ENCODE data around the gene CNOT11.

Gene CNOT11

DNA sequence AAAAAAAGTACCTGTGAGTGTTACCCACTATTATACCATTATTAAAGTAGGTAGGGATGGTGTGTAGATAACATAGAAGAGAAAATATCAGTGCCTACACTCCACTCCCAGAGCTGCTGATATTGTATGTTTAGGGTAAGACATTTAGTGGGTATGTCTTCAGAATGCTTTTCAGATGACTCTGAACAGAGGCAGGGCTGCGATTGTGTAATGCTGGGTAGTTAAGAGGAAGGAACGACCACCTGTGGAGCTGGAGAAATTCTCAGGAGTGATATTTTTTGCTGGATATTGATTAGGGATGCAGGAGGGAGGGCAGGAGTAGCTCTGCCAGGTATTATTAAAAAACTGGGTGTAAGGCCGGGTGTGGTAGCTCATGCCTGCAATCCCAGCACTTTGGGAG is 2.8 kb downstream of the CNOT11 start:
- DNase-seq (no peak), ATAC-seq (no peak)
- Mint-ChIP-seq H3K4me1 (peaks cover 53% of the 10 kb centered on the region), H3K9me3 (no peaks in the 10 kb centered on the region), H3K4me3 (peak overlapping the region; percentile 9), H3K27me3 (no peaks in the 10 kb centered on the region), H3K36me3 (ENCODE audit: low read depth) (peaks cover 28% of the 10 kb centered on the region), H3K27ac (peak overlapping the region; percentile 20)

DNA sequence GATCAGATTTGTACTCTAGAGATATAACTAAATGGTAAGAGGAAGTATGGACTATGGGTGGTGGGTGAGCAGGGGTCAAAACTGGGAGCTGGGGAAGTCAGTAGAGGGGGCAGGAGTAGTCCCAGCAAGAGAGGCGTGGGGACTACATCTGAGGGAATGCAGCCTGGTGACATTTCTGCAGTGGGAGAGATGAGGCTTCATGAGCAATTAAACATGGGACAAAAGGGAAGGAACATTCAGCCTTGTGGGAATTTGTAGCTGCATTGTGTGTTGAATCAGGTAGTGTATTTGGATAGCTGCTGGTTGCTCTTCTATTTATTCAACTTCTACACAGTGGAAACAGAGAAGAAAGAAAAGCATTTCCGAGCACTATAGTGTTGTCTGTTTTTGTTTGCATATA is 3.6 kb downstream of the CNOT11 start:
- DNase-seq (no peak), ATAC-seq (no peak)
- Mint-ChIP-seq H3K27me3 (no peaks in the 10 kb centered on the region), H3K4me3 (peak overlapping the region; percentile 9), H3K4me1 (peaks cover 48% of the 10 kb centered on the region), H3K27ac (peak overlapping the region; percentile 20), H3K9me3 (no peaks in the 10 kb centered on the region), H3K36me3 (ENCODE audit: low read depth) (peaks cover 28% of the 10 kb centered on the region)

DNA sequence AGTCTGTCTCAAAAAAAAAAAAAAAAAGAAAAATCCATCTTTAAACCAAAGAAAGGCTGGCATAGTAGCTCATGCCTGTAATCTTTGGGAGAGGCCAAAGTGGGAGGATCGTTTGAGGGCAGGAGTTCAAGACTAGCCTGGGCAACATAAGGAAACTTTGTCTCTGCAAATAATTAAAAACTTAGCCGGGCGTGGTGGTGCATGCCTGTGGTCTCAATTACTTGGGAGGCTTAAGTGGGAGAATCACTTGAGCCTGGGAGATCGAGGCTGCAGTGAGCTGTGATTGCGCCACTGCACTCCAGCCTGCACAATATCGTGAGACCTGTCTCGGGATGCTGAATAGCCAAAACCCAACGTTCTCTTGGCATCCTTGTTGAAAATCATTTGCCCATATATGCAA is 6.1 kb downstream of the CNOT11 start:
- ATAC-seq (no peak), DNase-seq (no peak)
- Mint-ChIP-seq H3K27ac (no peak overlapping the region), H3K9me3 (no peaks in the 10 kb centered on the region), H3K4me3 (no peak overlapping the region), H3K27me3 (no peaks in the 10 kb centered on the region), H3K36me3 (ENCODE audit: low read depth) (peaks cover 35% of the 10 kb centered on the region), H3K4me1 (peaks cover 35% of the 10 kb centered on the region)

DNA sequence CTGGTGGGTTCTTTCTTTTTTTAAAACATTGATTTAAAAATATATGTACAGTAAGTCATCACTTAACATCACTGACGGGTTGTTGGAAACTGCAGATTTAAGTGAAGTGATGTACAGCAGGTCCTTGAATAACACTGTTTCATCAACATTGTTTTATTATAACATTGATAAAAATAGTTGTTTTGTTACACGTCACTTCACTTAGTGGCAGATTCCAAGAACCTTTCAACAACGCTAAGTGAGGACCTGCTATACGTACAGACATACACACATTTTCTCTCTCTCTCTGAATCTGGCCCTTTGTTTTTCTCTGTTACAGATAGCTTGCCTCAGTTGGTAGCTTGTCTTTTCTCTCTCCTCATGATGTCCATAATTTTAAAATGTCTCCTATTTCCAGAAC is 9.5 kb downstream of the CNOT11 start:
- Mint-ChIP-seq H3K36me3 (ENCODE audit: low read depth) (peaks cover 50% of the 10 kb centered on the region), H3K9me3 (no peaks in the 10 kb centered on the region), H3K27me3 (no peaks in the 10 kb centered on the region), H3K27ac (no peak overlapping the region), H3K4me3 (no peak overlapping the region), H3K4me1 (peaks cover 14% of the 10 kb centered on the region)
- no peak for DNase-seq
- no peak for ATAC-seq

DNA sequence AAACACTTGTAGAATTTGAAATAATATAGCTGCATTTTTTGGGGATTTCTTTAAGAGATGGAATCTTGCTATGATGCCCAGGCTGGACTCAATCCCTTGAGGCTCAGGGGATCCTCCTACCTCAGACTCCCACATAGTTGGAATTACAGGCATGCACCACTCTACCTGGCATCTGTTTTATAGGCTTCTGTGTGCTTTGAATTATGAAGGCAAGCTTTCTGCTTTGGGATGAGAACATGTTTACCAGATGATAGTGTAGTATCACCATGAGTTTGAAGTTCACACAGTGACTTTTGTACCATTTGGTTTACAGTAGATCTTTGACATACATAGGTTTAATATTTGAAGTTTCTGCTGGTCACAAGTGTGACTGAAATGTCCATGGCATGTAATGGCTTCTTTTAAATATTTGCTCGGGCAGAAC is 10.7 kb downstream of the CNOT11 start:
- DNase-seq (no peak), ATAC-seq (no peak)
- no peaks in the 10 kb centered on the region for H3K9me3 Mint-ChIP-seq
- H3K4me1 Mint-ChIP-seq, result peaks cover 18% of the 10 kb centered on the region
- peak overlapping the region; percentile 23 for H3K27ac Mint-ChIP-seq
- H3K4me3 Mint-ChIP-seq, result no peak overlapping the region
- no peaks in the 10 kb centered on the region for H3K27me3 Mint-ChIP-seq
- peaks cover 50% of the 10 kb centered on the region for H3K36me3 Mint-ChIP-seq (ENCODE audit: low read depth)

DNA sequence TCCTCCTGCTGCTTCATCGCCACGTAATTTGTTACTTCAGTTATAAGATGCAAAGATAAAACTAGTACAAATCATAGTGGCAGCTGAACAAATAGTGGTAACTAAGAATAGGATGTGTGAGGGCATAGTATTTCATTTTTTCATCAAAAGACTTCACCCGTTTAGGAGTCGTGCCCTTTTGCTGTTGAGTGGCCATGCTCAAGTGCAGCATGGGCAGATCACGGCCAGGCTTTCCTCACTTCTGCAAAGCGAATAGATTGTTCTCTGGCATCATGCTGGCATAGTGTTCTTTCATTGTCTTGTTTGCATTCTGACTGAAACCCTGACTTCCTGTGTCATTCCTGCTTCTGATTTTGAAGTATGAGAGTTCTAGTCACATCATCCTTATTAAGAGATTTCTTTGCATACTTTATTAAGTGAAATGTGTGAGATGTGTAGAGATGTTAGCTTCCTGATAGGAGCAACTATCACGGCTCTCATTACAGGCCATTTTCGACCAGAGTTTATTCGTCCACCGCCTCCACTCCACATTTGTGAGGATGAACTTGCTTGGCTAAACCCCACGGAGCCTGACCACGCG is 11.8 kb downstream of the CNOT11 start:
- DNase-seq (no peak), ATAC-seq (no peak)
- Mint-ChIP-seq H3K9me3 (no peaks in the 10 kb centered on the region), H3K4me3 (no peak overlapping the region), H3K27ac (peak overlapping the region; percentile 68), H3K36me3 (ENCODE audit: low read depth) (peaks cover 46% of the 10 kb centered on the region), H3K4me1 (peaks cover 20% of the 10 kb centered on the region), H3K27me3 (no peaks in the 10 kb centered on the region)

DNA sequence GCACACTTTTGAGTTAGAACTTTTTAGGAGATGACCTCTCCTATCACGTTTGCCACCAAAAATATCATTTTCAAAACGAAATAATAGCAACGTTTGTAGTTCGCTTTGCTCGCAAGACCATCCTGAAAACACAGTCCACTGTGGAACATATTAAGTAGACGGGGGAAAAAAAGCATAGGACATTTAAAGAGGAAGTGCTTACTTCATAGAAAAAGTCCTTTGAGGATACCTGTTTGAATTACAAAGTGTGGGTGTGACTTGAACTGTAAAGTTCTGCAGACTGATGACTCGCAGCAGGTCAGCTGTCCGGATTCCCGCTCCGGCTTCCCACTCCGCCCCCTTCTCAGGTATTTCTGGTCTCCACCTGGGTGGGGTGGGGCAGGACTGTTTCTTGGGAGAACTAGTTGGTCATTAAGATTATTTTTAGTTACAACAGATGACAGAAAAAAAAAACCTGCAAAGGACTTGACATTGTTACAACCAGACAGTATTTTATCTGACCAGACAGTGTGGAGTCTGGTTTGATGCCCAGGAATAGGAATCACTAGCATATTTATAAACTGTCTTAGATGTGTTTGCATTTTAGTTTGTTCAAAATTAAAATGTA is 13.3 kb downstream of the CNOT11 start:
- DNase-seq (no peak), ATAC-seq (no peak)
- no peak overlapping the region for H3K4me3 Mint-ChIP-seq
- no peaks in the 10 kb centered on the region for H3K27me3 Mint-ChIP-seq
- H3K36me3 Mint-ChIP-seq (ENCODE audit: low read depth), result peaks cover 55% of the 10 kb centered on the region
- H3K4me1 Mint-ChIP-seq, result peaks cover 27% of the 10 kb centered on the region
- no peaks in the 10 kb centered on the region for H3K9me3 Mint-ChIP-seq
- peak overlapping the region; percentile 59 for H3K27ac Mint-ChIP-seq

DNA sequence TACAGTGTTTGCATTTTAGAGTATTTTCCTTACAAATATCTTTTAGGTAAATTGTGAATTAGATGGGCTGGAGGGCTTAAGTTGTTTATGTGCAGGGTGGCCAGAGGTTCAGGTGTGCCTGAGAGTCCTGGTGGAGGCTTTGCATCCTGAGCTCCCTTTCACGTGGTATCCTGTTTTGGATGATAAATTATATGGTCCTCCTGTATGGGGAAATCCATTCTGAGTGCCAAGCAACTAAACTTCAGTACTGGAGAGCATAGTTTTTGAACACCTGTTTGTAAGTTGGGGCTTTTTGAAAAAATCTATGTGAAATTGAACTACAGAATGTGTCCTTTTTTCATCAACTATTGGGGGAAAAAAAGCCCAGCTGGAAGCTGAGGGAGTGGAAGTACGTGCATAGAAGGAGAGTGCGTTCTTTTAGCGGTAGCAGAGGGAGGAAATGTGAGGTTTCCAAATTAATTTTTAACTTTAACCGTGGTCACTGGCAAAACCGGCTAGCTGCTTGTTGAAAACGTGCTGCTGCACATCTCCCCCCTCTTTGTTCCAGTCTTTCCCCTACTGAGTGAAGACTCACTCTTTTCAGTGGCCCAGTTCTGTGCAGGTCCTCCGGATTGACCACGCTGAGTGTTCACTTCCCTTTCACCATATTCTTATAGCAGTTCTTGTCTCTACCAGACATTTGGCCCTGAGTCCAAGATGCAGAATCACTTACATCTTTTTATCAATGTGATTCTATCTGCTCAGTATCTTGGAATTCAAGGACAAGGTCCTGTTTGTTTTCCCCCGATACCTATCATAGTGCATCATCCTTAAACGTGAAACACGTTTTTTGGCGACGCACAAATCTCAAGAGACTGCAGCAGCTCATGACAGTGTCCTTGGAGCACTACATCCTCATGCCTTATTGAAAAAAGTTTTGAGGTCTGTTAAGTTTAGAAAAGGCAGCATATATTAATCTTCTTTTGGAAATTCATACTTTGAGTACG is 15.3 kb downstream of the CNOT11 start:
- no peak overlapping the region for H3K4me3 Mint-ChIP-seq
- no peaks in the 10 kb centered on the region for H3K9me3 Mint-ChIP-seq
- no peak for ATAC-seq
- H3K27ac Mint-ChIP-seq, result peak overlapping the region; percentile 16
- H3K4me1 Mint-ChIP-seq, result peaks cover 43% of the 10 kb centered on the region
- H3K36me3 Mint-ChIP-seq (ENCODE audit: low read depth), result peaks cover 60% of the 10 kb centered on the region
- H3K27me3 Mint-ChIP-seq, result no peaks in the 10 kb centered on the region
- DNase-seq, result no peak

DNA sequence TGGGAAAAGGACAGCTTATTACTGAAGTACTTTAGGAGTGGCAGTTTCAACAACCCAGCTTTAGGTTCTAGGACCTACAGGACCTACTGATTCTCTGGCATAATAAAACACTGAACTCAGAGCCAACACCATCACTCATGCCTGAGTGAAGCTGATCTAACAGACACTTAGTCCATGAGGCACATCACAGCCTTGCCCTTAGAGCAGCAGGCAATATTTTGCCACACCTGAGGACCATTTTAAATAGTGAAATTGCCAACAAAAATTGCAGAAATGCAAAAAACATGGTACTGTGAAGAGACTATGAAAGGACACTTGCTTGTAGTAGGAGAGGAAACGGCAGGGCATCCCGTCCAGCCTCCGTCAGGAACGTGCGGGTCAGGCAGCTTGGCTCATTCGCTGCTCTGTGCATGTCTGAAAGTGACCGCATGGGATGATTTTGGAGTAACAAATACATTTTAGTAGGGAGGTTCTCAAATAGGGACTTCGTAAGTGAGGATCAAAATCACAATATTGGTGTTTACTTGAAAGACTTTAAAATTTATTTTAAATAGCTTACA is 18.1 kb downstream of the CNOT11 start:
- no peaks in the 10 kb centered on the region for H3K9me3 Mint-ChIP-seq
- no peaks in the 10 kb centered on the region for H3K27me3 Mint-ChIP-seq
- H3K4me1 Mint-ChIP-seq, result peaks cover 43% of the 10 kb centered on the region
- DNase-seq, result no peak
- no peak for ATAC-seq
- no peak overlapping the region for H3K27ac Mint-ChIP-seq
- H3K36me3 Mint-ChIP-seq (ENCODE audit: low read depth), result peaks cover 55% of the 10 kb centered on the region
- H3K4me3 Mint-ChIP-seq, result no peak overlapping the region

DNA sequence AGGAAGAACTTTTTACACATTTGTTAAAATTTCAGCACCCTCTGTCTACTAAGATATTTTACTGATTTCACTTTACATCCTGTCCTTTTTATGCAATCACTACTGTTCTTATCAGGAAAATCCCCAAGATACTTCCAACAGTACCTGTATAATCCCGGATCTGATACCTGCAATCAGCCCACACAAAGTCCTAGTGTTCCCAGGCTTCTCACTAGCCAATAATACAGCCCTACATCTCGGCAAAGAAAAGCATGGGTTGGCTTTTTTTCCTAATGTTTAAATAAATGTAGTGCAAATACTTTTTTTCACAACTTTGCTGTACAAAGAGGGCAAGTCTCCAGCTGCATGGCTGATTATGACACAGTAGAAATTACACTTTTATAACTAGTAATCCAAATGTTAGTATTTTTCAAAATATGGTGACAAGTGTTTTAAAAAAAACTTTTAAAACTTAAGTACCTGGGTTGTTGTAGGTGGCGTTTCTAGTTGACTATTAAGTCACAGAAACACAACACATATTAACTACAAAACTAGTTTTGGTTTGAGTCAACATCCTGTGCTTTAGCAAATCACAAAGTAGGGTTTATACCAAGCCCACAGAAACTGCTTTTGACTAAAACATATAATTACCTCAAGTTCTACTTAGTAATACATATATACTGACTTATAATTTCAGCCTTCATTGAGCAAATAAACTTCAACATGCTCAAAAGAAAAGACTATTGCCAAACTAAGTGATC is 19.5 kb downstream of the CNOT11 start:
- no peak for DNase-seq
- peaks cover 43% of the 10 kb centered on the region for H3K4me1 Mint-ChIP-seq
- ATAC-seq, result peak; percentile 94
- no peak overlapping the region for H3K4me3 Mint-ChIP-seq
- H3K36me3 Mint-ChIP-seq (ENCODE audit: low read depth), result peaks cover 52% of the 10 kb centered on the region
- H3K27me3 Mint-ChIP-seq, result no peaks in the 10 kb centered on the region
- H3K27ac Mint-ChIP-seq, result peak overlapping the region; percentile 75
- no peaks in the 10 kb centered on the region for H3K9me3 Mint-ChIP-seq

DNA sequence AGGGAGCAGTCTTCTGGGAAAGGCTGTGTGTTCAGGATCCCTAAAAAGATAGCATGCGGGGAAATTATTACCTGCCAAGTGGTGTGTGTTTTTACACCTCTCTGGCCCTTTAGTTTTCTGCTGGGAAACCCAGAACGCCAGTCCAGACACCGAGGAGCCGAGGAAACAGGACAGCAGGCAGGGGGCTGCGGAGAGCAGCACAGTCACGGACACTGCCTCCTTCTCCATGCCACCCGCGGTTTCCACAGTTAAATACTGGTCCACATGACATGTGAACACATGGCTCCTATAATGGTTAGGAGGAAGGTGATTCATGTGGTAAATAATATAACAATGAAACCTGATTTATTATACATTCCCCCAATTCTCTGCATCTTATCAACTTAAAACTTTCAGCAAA is 20.4 kb downstream of the CNOT11 start:
- Mint-ChIP-seq H3K9me3 (no peaks in the 10 kb centered on the region), H3K4me3 (no peak overlapping the region), H3K27me3 (no peaks in the 10 kb centered on the region), H3K27ac (peak overlapping the region; percentile 75), H3K36me3 (ENCODE audit: low read depth) (peaks cover 53% of the 10 kb centered on the region), H3K4me1 (peaks cover 36% of the 10 kb centered on the region)
- ATAC-seq (peak; percentile 31), DNase-seq (no peak)

DNA sequence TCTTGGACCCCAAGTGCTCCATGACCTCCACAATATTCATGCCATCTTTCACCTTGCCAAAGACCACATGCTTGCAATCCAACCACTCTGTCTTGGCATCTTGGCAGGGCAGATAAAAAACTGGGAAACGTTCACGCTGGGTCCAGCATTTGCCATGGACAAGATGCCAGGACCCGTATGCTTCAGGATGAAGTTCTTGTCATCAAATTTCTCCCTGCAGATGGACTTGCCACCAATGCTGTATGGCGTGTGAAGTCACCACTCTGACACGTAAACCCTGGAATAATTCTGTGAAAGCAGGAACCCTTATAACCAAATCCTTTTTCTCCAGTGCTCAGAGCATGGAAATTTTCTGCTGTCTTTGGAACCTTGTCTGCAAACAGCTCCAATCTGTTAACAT is 21.5 kb downstream of the CNOT11 start:
- Mint-ChIP-seq H3K9me3 (no peaks in the 10 kb centered on the region), H3K27me3 (no peaks in the 10 kb centered on the region), H3K4me1 (peaks cover 31% of the 10 kb centered on the region), H3K4me3 (no peak overlapping the region), H3K36me3 (ENCODE audit: low read depth) (peaks cover 53% of the 10 kb centered on the region), H3K27ac (no peak overlapping the region)
- ATAC-seq, result no peak
- no peak for DNase-seq

DNA sequence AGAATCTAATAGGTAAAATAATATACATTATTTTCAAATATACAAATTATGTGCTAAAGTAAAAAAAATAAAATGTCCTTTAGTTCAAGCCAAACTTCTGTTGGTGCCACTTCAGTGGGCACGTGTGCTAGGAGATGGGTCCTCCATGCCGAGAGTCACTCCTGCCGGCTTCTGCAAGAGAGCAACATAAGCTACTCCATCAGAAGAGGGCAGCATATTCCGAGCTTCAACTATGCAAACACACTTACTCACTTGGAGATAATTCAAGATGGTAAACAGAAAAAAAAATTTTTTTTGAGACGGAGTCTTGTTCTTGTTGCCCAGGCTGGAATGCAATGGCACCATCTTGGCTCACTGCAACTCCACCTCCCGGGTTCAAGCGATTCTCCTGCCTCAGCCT is 24.4 kb downstream of the CNOT11 start:
- H3K27me3 Mint-ChIP-seq, result no peaks in the 10 kb centered on the region
- ATAC-seq (no peak), DNase-seq (no peak)
- no peak overlapping the region for H3K4me3 Mint-ChIP-seq
- H3K27ac Mint-ChIP-seq, result no peak overlapping the region
- peaks cover 20% of the 10 kb centered on the region for H3K4me1 Mint-ChIP-seq
- H3K36me3 Mint-ChIP-seq (ENCODE audit: low read depth), result peaks cover 60% of the 10 kb centered on the region
- no peaks in the 10 kb centered on the region for H3K9me3 Mint-ChIP-seq

DNA sequence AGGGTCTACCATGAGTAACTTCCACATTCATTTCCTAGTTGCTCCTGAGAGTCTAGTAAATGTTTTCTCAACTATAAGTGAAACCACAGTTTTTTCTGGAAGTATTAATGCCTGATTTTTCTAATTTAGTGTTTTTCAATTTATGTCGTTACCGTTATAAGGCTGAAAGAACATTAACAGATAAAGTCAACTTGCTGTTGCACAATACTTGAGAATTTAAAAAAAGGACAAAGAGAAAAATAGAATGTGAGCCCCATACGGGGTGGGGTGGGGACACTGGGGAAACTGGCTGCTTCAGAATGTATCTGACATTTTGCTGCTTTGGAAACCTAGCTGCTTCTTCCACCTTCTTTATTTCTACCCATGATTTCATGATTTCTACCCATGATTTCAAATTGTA is 26.2 kb downstream of the CNOT11 start:
- DNase-seq, result no peak
- no peak overlapping the region for H3K4me3 Mint-ChIP-seq
- peaks cover 53% of the 10 kb centered on the region for H3K36me3 Mint-ChIP-seq (ENCODE audit: low read depth)
- H3K27ac Mint-ChIP-seq, result no peak overlapping the region
- no peaks in the 10 kb centered on the region for H3K9me3 Mint-ChIP-seq
- no peaks in the 10 kb centered on the region for H3K27me3 Mint-ChIP-seq
- no peak for ATAC-seq
- H3K4me1 Mint-ChIP-seq, result peaks cover 5% of the 10 kb centered on the region

Measured in activated naive CD8-positive, alpha-beta T cell treated with anti-CD3 and anti-CD28 coated beads, Interleukin-2, amount 50 U/mL, for 24 hours (primary cell).